ENCODE results near the gene MRPL16. TPM values are rescaled to one million over a fixed set of nuclear protein-coding genes. Genes with fewer than 3 reads are reported as not detected.
"Not testable (repeated sequence)": the region's sequence is repeated elsewhere in the genome, so short reads cannot be mapped to it uniquely, and the experiment has no call there.

The MRPL16 gene
- total and polyA plus RNA-seq, 9 donors, result 30.0 to 68.1 (median 38.5) TPM

DNA sequence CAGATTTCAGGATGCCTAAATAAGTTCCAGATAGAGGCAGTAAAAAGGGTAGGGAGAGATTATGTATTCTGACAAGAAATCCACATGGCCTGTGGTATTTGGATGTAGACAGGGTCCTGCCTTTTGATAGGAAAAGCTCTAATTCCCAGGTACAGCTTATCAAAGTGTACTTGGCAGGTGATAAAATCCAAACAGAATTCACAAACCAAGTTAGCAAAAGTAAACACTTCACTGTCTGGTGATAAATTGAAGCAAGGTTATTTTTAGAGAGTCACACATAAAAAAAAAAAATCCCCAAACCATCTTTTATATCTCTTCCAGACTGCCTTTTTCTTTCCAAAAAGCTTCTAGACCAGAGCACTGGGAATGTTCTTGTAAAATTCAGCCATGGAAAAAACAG, 29.0 kb upstream of the MRPL16 start:
- H3K27ac ChIP-seq, result no peak overlapping the region

GRCh38 chr11:59833602-59834001, 23.0 kb upstream of the MRPL16 start:
- Histone ChIP-seq H3K36me3 (no peaks in the 10 kb centered on the region), H3K27ac (no peak overlapping the region), H3K4me3 (no peak overlapping the region), H3K27me3 (no peaks in the 10 kb centered on the region), H3K4me1 (ENCODE audit: insufficient read depth) (no peaks in the 10 kb centered on the region), H3K9me3 (no peaks in the 10 kb centered on the region)
- intact Hi-C loops (cut with DNase I), result no loop called here
- 80 to 86% (median 82%) methylated on average over 2 of the region's 2 CpGs for WGBS, 3 donors
- no peak for TF ChIP-seq CTCF (IDR thresholded peaks at IDR 0.05)
- TF ChIP-seq POLR2A (IDR thresholded peaks at IDR 0.05), result no peak
- TF ChIP-seq EP300 (IDR thresholded peaks at IDR 0.05), result no peak
- DNase-seq, result no peak

More for the DNA sequence above, 29.0 kb upstream of the MRPL16 start:
- Histone ChIP-seq H3K27me3 (no peaks in the 10 kb centered on the region), H3K9me3 (no peaks in the 10 kb centered on the region), H3K4me3 (no peak overlapping the region), H3K4me1 (ENCODE audit: insufficient read depth) (no peaks in the 10 kb centered on the region), H3K36me3 (no peaks in the 10 kb centered on the region)
- intact Hi-C loops (cut with DNase I), result loop anchor here in 1 of 4 donors (10.0 kb wide), 1 partner anchor 1185 kb away; no protein-coding TSS in a partner anchor
- TF ChIP-seq EP300 (IDR thresholded peaks at IDR 0.05) (no peak), CTCF (IDR thresholded peaks at IDR 0.05) (no peak)
- DNase-seq, result no peak

- DNase-seq, result no peak
- no peak overlapping the region for H3K27ac ChIP-seq
- no peaks in the 10 kb centered on the region for H3K4me1 ChIP-seq (ENCODE audit: insufficient read depth)
- no peak overlapping the region for H3K4me3 ChIP-seq
- no peaks in the 10 kb centered on the region for H3K36me3 ChIP-seq
- no peaks in the 10 kb centered on the region for H3K27me3 ChIP-seq
- TF ChIP-seq POLR2A (IDR thresholded peaks at IDR 0.05), result no peak
- H3K9me3 ChIP-seq, result no peaks in the 10 kb centered on the region
- WGBS, 3 donors, result 89 to 94% (median 90%) methylated on average over 3 of the region's 3 CpGs
- intact Hi-C loops (cut with DNase I), result no loop called here
These were observed 18.8 kb upstream of the MRPL16 start for GRCh38 chr11:59829358-59829757.

DNA sequence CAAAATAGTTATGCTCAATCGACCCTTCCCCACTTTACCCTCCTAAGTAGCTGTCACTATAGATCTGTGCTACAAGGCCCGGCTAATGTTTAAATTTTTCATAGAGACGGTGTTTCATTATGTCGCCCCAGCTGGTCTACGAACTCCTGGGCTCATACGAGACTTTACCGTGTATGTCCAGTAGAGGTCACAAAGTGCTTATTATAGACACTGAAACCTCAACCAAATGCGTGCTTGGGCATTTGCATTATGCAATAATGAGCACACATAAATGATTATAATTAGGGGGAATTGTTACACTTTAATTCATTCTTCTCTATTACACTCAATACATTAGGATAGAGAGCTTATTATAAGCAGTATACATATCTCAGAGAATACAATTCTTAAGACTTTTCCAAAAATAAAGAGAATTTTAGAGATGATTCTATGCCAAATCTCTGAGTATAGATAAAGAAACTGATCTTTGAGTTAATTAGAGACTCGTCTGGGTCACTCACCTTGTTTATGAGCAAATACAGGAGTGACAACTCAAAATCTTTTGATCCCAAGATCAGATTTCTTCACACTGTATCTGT, 12.5 kb upstream of the MRPL16 start:
- DNase-seq, result peak in 1 of 5 donors; percentile 30
- intact Hi-C loops (cut with DNase I), result no loop called here
- Histone ChIP-seq H3K4me1 (ENCODE audit: insufficient read depth) (peaks cover 1% of the 10 kb centered on the region), H3K27ac (no peak overlapping the region), H3K9me3 (no peaks in the 10 kb centered on the region), H3K4me3 (no peak overlapping the region), H3K27me3 (no peaks in the 10 kb centered on the region), H3K36me3 (no peaks in the 10 kb centered on the region)
- no peak for TF ChIP-seq POLR2A (IDR thresholded peaks at IDR 0.05)
- no peak for TF ChIP-seq EP300 (IDR thresholded peaks at IDR 0.05)
- TF ChIP-seq CTCF (IDR thresholded peaks at IDR 0.05), result peak in 2 of 3 donors; percentile 52 to 67
- WGBS, 3 donors, result 1 to 6% (median 2%) methylated on average over 9 of the region's 9 CpGs

GRCh38 chr11:59818572-59818971, 8.0 kb upstream of the MRPL16 start:
- 80 to 84% (median 81%) methylated on average over 4 of the region's 4 CpGs for WGBS, 3 donors
- intact Hi-C loops (cut with DNase I), result no loop called here

DNA sequence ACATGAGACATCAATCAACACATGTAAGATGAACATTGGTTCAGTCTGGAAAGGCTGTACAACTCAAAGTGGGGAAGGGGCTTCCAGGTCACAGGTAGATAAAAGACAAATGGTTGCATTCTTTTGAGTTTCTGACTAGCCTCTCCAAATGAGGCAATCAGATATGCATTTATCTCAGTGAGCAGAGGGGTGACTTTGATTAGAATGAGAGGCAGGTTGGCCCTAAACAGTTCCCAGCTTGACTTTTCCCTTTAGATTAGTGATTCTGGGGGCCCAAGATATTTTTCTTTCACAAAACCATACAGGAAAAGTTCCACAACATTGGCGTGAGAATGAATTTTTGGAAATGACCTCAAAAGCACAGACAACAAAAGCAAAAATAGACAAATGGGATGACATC, 5.9 kb upstream of the MRPL16 start:
- H3K27me3 ChIP-seq; intact Hi-C loops (cut with DNase I); H3K36me3 ChIP-seq; H3K27ac ChIP-seq; H3K4me1 ChIP-seq (ENCODE audit: insufficient read depth); DNase-seq; H3K9me3 ChIP-seq; H3K4me3 ChIP-seq: not testable (repeated sequence)
- 44 to 64% (median 62%) methylated on average over 1 of the region's 1 CpG for WGBS, 3 donors

More at GRCh38 chr11:59818572-59818971, 8.0 kb upstream of the MRPL16 start:
- no peak for DNase-seq
- Histone ChIP-seq H3K4me3 (no peak overlapping the region), H3K9me3 (no peaks in the 10 kb centered on the region), H3K36me3 (no peaks in the 10 kb centered on the region), H3K27ac (no peak overlapping the region), H3K27me3 (no peaks in the 10 kb centered on the region), H3K4me1 (ENCODE audit: insufficient read depth) (peaks cover 6% of the 10 kb centered on the region)
- TF ChIP-seq CTCF (IDR thresholded peaks at IDR 0.05) (no peak), POLR2A (IDR thresholded peaks at IDR 0.05) (no peak), EP300 (IDR thresholded peaks at IDR 0.05) (no peak)

Data from ovary (tissue), 9 donors.